ENCODE results near the gene MTOR.
A peak's percentile ranks its signal among the peaks of the same experiment; 100 is the strongest.
"Not testable (repeated sequence)": the region's sequence is repeated elsewhere in the genome, so short reads cannot be mapped to it uniquely, and the experiment has no call there.

MTOR gene

DNA sequence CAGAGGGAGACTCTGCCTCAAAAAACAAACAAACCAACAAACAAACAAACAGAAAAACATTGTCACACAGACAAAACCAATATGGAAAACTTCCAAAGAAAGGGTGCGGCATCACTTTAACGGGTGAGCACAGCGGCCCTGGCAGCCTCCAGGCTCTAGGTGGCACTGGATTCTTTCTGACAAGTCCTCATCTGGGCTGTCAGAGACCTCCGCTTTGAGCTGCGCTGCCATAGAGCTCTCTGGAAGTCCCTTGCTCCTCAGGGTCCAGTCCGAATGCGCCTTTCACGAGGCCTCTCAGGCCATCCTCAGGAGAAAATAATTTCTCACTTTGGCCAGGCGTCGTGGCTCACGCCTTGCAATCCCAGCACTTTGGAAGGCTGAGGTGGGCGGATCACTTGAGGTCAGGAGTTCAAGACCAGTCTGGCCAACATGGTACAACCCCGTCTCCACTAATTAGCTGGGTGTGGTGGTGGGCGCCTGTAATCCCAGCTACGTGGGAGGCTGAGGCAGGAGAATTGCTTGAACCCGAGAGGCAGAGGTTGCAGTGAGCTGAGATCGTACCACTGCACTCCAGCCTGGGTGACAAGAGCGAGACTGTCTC, 198.3 kb downstream of the MTOR start:
- DNase-seq (ENCODE audit: low read depth, low spot score) = not testable (repeated sequence)

DNA sequence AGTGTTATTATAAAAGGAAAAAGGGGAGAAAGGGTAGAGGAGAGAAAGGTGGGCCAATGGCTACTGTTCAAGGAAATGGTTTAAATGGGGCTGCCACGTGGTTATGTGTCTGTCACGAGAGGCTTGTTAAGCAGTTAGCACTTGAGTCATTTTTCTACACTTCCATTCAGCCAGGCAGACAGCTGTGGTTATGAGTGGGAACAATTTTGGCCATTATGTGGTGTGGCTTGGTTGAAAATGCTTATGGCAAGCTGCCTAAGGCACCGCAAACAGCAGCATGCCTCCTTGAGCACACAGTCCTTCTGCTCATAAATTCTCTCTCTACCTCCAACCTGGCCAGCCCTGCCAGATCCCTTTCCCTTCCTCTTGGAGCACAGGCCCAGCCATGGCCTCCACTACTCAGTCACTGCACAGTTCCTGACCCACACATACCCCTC, 199.4 kb downstream of the MTOR start:
- no peak for DNase-seq (ENCODE audit: low read depth, low spot score)

DNA sequence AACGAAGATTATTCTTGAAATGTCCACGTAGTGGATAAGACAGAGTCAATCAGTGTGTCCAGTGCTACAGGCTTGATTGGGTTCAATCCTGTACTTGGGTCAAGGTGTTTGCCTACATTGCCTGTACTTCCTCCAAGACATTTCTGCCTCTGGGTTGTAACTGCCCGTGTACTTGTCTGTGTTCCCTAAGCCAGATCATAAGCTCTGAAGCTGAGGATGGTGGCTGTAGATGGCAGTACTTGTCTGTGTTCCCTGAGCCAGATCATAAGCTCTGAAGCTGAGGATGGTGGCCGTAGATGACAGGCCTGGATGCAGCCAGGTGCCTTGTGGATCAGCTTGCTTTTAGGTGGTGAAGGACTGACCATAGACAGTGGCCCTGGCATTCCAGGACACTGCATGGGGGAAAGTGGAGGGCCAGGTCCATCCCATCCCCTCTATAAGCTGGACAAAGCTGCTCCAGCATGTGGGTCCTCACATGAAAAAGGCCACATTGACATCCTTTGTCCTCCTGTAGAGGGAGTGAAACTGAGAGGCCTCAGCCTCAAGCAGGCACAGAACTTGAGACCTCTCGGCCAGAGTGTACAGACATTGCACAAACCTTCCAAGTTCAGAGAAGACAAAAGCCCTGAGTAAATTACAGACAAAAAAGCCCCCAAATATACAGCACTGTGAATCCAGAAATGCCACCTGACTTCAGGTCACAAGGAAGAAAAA, 200.5 kb downstream of the MTOR start:
- DNase-seq (ENCODE audit: low read depth, low spot score) = no peak

DNA sequence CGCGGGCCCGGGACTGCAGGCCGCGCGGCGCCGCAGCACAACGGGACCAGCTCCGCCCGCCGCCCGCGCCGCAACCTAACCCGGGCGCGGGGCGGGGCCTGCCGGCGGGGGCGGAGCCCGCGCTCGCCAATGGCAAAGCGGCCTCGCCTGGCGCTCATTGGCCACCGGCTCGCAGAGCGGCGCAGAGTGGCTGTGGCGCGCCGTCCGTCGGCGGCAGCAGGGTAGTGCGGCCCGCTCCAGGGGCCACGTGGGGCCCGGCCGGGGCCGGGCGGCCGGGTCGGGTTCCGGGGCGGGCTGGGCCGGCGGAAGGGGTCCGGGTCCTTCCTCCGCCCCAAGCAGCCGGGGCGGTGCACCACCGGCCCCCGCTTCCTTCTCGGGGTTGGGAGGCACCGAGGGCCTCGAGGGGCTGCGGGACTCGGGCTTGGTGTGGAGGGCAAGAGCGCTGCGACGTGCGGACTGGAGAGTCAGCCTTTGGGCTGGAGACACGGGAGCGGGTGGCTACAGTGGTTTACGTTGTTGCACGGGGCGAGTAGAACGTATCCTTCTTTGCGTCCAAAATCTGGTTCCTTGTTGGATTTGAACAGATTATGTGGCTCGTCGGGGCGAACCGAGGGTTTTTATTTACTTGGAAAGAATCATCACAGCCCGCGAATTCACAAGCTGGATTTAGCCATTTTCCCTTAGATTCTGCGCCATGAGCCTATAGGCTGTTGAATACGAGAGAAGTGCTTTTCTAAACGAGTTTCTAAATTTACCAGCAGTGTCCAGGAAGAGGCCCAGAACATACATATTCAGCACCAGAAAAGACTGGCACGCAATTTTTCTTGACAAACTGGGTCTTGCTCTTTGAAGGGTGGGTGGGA, 202.2 kb downstream of the MTOR start, which contains the start of gene SRM:
SRM (minus strand) TSS at position 51 of the 863 bp plus-strand sequence. CDS start 75 bp downstream, outside the sequence.
- peak; percentile 79 for DNase-seq (ENCODE audit: low read depth, low spot score)

DNA sequence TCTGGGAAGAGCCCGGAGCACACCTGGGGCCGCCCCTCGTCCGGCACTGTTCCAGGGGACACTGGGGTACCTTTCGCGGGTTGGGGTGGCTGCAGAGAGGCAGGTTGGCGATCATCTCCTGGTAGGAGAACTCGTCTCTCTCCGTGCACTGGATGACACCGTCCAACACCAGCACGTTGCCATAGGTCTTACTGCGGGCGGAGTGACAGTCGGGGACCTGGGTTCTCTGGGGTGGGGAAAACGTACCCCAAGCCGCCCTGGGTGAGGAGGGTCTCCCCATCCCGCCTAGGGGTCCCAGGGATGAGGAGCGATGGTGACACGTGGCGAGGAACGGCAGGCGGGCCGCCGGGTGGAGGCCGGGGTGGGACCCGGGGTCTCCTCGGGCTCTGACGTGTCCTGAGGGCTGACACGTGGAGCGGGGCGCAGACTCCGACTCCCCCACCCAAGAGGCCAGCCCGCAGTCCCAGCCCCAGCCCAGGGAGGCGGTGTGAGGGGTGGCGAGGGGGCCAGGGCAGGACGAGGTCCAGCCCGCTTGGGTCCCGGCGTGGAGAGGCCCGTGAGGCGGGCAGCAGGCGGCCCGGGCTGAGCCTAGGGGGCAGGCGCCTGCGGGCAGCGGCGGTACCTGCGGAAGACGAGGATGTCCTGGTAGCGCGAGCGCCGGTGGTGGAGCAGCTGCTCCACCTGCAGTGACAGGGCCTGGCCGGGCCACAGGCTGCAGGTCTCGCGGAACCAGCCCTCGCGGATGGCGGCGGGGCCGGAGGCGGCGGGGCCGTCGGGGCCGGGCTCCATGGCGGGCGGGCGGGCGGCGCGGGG, 203.0 kb downstream of the MTOR start:
- DNase-seq (ENCODE audit: low read depth, low spot score) = no peak

DNA sequence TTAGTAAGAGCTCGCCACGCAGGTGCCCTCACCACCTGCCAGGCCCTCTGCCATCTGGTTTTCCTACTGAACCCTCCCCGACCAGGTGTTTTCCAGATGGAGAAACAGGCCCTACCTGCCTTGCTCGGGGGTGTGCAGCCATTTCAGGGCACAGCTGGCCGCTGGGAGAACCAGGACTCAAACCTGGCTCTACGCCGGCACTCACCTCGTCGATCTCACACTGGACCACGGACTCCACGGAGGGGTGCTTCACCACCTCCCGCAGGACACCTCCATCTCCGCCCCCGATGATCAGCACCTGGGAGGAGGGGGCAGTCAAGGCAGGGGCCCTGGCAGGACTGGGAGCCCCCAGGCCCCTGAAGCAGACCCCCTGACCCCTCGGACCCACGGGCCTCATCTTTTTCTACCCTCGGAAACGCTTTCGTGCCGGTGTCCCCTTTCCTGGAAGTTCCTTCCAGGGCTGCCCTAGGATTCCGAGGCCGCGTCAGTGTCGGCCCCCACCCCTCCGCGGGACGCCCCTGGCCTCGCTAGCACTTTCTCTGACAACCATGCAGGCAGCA, 203.7 kb downstream of the MTOR start:
- no peak for DNase-seq (ENCODE audit: low read depth, low spot score)

DNA sequence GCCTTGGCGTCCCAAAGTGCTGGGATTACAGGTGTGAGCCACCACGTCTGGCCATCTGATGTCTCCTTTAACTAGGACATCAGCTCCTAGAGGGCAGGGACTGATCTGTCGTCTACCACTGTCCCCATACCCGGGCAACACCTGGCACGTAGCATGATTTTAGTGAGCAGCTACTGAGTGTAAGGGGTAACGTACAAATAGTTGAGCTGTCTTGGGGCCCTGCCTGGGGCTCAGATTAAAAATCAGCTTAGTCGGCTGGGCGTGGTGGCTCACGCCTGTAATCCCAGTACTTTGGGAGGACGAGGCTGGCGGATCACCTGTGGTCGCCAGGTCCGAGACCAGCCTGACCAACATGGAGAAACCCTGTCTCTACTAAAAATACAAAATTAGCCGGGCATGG, 204.3 kb downstream of the MTOR start:
- no peak for DNase-seq (ENCODE audit: low read depth, low spot score)

DNA sequence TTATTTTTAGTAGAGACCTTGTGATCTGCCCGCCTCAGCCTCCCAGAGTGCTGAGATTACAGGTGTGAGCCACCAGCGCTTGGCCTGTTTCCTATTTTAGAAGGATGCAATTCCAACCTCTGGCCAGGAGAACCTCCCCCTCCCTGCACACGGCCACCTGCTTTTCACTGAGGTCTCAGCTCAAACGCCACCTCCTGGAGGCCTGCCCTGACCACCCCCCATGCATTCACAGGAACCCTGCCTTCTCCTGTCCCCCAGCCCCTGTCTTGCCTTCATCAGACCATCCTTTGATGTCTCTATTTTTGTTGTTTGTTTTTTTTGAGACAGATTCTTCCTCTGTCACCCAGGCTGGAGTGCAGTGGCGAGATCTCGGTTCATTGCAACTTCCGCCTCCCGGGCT, 204.9 kb downstream of the MTOR start:
- DNase-seq (ENCODE audit: low read depth, low spot score) = no peak

Measured in activated naive CD8-positive, alpha-beta T cell treated with anti-CD3 and anti-CD28 coated beads, Interleukin-2, amount 50 U/mL, for 16 hours (primary cell).